ENCODE measurements around the gene IFFO2.

DNA sequence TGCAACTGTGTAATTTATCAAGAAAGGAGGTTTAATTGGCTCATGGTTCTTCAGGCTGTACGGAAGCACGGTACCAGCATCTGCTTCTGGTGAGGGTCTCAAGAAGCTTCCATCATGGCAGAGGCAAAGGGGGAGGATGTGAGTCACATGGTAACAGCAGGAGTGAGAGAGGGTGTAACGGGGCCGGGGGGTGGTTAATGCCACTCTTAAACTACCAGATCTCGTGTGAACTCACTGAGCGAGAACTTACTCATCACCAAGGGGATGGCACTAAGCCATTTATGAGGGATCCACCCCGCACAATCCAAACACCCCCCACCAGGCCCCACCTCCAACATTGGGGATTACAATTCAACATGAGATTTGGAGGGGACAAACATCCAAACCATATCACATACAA is 21.0 kb upstream of the IFFO2 start:
- TF ChIP-seq, protein P1, sequence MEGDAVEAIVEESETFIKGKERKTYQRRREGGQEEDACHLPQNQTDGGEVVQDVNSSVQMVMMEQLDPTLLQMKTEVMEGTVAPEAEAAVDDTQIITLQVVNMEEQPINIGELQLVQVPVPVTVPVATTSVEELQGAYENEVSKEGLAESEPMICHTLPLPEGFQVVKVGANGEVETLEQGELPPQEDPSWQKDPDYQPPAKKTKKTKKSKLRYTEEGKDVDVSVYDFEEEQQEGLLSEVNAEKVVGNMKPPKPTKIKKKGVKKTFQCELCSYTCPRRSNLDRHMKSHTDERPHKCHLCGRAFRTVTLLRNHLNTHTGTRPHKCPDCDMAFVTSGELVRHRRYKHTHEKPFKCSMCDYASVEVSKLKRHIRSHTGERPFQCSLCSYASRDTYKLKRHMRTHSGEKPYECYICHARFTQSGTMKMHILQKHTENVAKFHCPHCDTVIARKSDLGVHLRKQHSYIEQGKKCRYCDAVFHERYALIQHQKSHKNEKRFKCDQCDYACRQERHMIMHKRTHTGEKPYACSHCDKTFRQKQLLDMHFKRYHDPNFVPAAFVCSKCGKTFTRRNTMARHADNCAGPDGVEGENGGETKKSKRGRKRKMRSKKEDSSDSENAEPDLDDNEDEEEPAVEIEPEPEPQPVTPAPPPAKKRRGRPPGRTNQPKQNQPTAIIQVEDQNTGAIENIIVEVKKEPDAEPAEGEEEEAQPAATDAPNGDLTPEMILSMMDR (IDR thresholded peaks at IDR 0.05; ENCODE audit: insufficient read depth, low read depth, low read length) = no peak
- TF ChIP-seq EZH2 (IDR thresholded peaks at IDR 0.05; ENCODE audit: insufficient read depth, low read length) = no peak

Data from astrocyte (in vitro differentiated cells and primary cell).